DOHH2 (cell line): ENCODE results near the gene VNN1.
"Not testable (repeated sequence)": the region's sequence is repeated elsewhere in the genome, so short reads cannot be mapped to it uniquely, and the experiment has no call there.

Experiments used
- H3F3A ChIP-seq: fragments of 200-600 bp; sonication (generic), shearing (Covaris generic); 2 replicates; pipeline ENCODE4 v1.6.0; 2016; ENCODE audit warnings: antibody characterized with exemption, mild to moderate bottlenecking; ENCODE audit not compliant: control insufficient read depth, insufficient read depth
- H3K27ac ChIP-seq: fragments of 200-600 bp; sonication (generic); 2 replicates; pipeline ENCODE4 v1.5.1; 2014; ENCODE audit warnings: low read depth, mild to moderate bottlenecking, low read length, moderate library complexity
- H3K27me3 ChIP-seq: fragments of 200-600 bp; sonication (generic); 2 replicates; pipeline ENCODE4 v1.6.1; 2014; ENCODE audit warnings: mild to moderate bottlenecking, low read length, mixed read lengths; ENCODE audit not compliant: control insufficient read depth
- H3K36me3 ChIP-seq: fragments of 200-600 bp; sonication (generic); 2 replicates; pipeline ENCODE4 v1.6.1; 2014; ENCODE audit warnings: mild to moderate bottlenecking, low read length, moderate library complexity, mixed read lengths; ENCODE audit not compliant: control insufficient read depth
- H3K4me1 ChIP-seq: fragments of 200-600 bp; sonication (generic); 2 replicates; pipeline ENCODE4 v1.6.1; 2014; ENCODE audit warnings: mild to moderate bottlenecking, low read length, mixed read lengths; ENCODE audit not compliant: control insufficient read depth
- H3K4me2 ChIP-seq: fragments of 200-600 bp; sonication (generic); 2 replicates; pipeline ENCODE4 v1.6.0; 2014; ENCODE audit warnings: mild to moderate bottlenecking, low read length, moderate library complexity
- H3K4me3 ChIP-seq: fragments of 200-600 bp; sonication (generic); 2 replicates; pipeline ENCODE4 v1.5.1; 2014; ENCODE audit warnings: mild to moderate bottlenecking, low read length, mixed read lengths
- H3K79me2 ChIP-seq: fragments of 200-600 bp; sonication (generic); 2 replicates; pipeline ENCODE4 v1.6.1; 2014; ENCODE audit warnings: mild to moderate bottlenecking, low read length, mixed read lengths; ENCODE audit not compliant: control insufficient read depth
- H3K9me2 ChIP-seq: fragments of 200-600 bp; sonication (generic); replicated peaks from 2 replicates; pipeline ENCODE4 v1.6.1; 2014; ENCODE audit warnings: mild to moderate bottlenecking, low read length, mixed read lengths; ENCODE audit not compliant: control insufficient read depth
- H3K9me3 ChIP-seq: fragments of 200-600 bp; sonication (generic); 2 replicates; pipeline ENCODE4 v1.6.1; 2014; ENCODE audit warnings: antibody characterized with exemption, low read length, mixed read lengths; ENCODE audit not compliant: control insufficient read depth, insufficient read depth
- H4K20me1 ChIP-seq: fragments of 200-600 bp; sonication (generic); 2 replicates; pipeline ENCODE4 v1.6.0; 2014; ENCODE audit warnings: low read depth, mild to moderate bottlenecking, antibody characterized with exemption, low read length, moderate library complexity; ENCODE audit not compliant: control insufficient read depth, insufficient read depth
- EZH2phosphoT487 ChIP-seq: fragments of 200-600 bp; sonication (generic); IDR thresholded peaks from 2 replicates; pipeline ENCODE4 v1.6.1; 2017; ENCODE audit warnings: borderline replicate concordance, mild to moderate bottlenecking, antibody characterized with exemption, low read length, moderate library complexity, mixed read lengths
- TF ChIP-seq, protein P1 (sequence below): fragments of 200-600 bp; sonication (generic); IDR thresholded peaks from one replicate; pipeline ENCODE4 v1.5.1; 2014; ENCODE audit warnings: antibody characterized with exemption, mild to moderate bottlenecking, low read depth, low read length; ENCODE audit not compliant: poor library complexity, severe bottlenecking

The VNN1 gene

DNA sequence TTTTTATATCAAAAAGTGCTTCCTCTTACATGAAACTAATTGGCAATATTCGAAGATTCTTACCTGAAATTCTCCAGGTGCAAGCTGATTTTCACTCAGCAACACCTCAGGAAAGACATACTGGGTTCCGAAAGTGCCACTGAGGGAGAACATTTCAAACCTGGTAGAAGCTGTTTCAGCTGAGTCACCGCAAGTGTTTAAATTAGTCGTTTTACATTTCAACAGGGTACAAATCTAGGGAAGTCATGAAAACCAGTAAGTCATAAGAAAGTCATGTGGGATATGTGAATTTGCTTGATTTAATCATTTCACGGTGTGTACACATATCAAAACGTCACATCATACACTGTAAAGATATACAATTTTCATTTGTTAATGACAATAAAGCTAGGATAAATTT is 29.6 kb downstream of the VNN1 start:
- H3K36me3 ChIP-seq = no peaks in the 10 kb centered on the region
- H3K4me2 ChIP-seq = no peak overlapping the region
- H3K79me2 ChIP-seq = no peaks in the 10 kb centered on the region
- H3K9me3 ChIP-seq = no peaks in the 10 kb centered on the region
- no peaks in the 10 kb centered on the region for H3F3A ChIP-seq
- no peak for TF ChIP-seq EZH2phosphoT487
- TF ChIP-seq, protein P1, sequence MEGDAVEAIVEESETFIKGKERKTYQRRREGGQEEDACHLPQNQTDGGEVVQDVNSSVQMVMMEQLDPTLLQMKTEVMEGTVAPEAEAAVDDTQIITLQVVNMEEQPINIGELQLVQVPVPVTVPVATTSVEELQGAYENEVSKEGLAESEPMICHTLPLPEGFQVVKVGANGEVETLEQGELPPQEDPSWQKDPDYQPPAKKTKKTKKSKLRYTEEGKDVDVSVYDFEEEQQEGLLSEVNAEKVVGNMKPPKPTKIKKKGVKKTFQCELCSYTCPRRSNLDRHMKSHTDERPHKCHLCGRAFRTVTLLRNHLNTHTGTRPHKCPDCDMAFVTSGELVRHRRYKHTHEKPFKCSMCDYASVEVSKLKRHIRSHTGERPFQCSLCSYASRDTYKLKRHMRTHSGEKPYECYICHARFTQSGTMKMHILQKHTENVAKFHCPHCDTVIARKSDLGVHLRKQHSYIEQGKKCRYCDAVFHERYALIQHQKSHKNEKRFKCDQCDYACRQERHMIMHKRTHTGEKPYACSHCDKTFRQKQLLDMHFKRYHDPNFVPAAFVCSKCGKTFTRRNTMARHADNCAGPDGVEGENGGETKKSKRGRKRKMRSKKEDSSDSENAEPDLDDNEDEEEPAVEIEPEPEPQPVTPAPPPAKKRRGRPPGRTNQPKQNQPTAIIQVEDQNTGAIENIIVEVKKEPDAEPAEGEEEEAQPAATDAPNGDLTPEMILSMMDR = no peak
- no peak overlapping the region for H3K27ac ChIP-seq
- peaks cover 4% of the 10 kb centered on the region for H3K4me1 ChIP-seq
- no peak overlapping the region for H3K4me3 ChIP-seq
- H3K9me2 ChIP-seq = no peaks in the 10 kb centered on the region
- H3K27me3 ChIP-seq = no peaks in the 10 kb centered on the region
- no peaks in the 10 kb centered on the region for H4K20me1 ChIP-seq

DNA sequence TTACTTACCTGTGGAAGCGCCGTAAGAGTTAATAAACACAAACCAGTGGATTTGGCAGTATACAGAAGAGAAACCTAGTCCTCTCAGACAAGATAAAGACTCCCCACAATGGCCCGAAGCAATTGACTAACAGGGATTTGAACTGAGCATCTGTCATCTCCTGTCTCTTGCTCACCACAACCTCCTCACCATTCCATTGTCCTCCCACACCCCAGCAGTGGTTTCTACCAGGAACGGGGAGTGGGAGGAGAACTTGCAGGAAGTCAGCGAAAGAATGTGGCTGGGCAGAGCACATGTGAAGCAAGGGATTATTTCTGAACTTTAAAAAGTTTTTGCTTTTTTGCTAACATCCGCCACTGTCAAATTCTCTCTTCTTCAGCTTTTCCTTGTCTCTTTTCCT is 30.3 kb downstream of the VNN1 start:
- no peak overlapping the region for H3K27ac ChIP-seq
- H3K9me2 ChIP-seq = no peaks in the 10 kb centered on the region
- H3K4me3 ChIP-seq = no peak overlapping the region
- H3K27me3 ChIP-seq = no peaks in the 10 kb centered on the region
- H3K4me1 ChIP-seq = peaks cover 10% of the 10 kb centered on the region
- no peak for TF ChIP-seq EZH2phosphoT487
- TF ChIP-seq, protein P1 = no peak
- H3K79me2 ChIP-seq = no peaks in the 10 kb centered on the region
- H4K20me1 ChIP-seq = no peaks in the 10 kb centered on the region
- H3K36me3 ChIP-seq = no peaks in the 10 kb centered on the region
- H3K4me2 ChIP-seq = no peak overlapping the region
- no peaks in the 10 kb centered on the region for H3F3A ChIP-seq
- no peaks in the 10 kb centered on the region for H3K9me3 ChIP-seq

DNA sequence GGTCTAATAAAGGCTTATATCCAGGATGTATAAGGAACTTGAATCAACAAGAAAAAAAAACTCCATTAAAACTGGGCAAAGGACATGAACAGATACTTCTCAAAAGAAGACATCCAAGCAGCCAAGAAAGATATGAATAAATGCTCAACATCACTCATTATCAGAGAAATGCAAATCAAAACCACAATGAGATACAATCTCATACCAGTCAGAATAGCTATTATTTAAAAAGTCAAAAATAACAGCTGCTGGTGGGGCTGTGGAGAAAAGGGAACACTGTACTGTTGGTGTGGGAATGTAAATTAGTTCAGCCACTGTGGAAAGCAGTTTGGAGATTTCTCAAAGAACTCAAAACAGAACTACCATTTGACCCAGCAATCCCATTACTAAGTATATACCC is 34.8 kb downstream of the VNN1 start:
- H3K4me2 ChIP-seq, H3K27me3 ChIP-seq, H3F3A ChIP-seq, H3K9me3 ChIP-seq, H4K20me1 ChIP-seq, H3K79me2 ChIP-seq, H3K36me3 ChIP-seq, H3K27ac ChIP-seq, H3K4me3 ChIP-seq, H3K9me2 ChIP-seq: not testable (repeated sequence)
- H3K4me1 ChIP-seq = peaks cover 10% of the 10 kb centered on the region

DNA sequence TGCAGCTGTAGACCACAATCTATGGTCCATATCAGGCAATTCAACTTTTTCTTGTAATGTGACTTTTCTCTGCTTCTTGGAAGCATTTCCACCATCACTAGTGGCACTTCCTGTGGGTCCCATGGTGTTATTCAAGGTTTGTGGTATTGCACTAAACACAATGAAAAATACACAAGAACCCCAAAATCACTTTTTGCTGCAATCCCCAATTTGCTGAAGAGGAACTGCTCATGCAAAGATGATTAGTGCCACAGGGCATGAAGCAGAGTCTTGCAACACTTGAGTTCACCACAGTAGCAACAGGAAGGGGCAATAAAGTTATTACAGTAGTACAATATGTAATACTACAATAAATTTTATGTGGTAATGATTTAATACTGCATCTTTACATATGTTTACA is 38.1 kb downstream of the VNN1 start:
- Histone ChIP-seq H3F3A (no peaks in the 10 kb centered on the region), H3K36me3 (no peaks in the 10 kb centered on the region), H3K4me2 (no peak overlapping the region), H3K9me2 (no peaks in the 10 kb centered on the region), H3K4me1 (peaks cover 10% of the 10 kb centered on the region), H3K27me3 (no peaks in the 10 kb centered on the region), H3K9me3 (no peaks in the 10 kb centered on the region), H3K27ac (no peak overlapping the region), H4K20me1 (no peaks in the 10 kb centered on the region), H3K4me3 (no peak overlapping the region), H3K79me2 (no peaks in the 10 kb centered on the region)
- no peak for TF ChIP-seq EZH2phosphoT487
- TF ChIP-seq, protein P1 = no peak
